GM10248 (cell line): Measurements from ENCODE around the gene PLA2G4E.
A peak's percentile ranks its signal among the peaks of the same experiment; 100 is the strongest.

Experiments used
- CTCF ChIA-PET: fragments of 300-600 bp; sonication (Branson Sonifier 250); formaldehyde crosslinking; extraction: SDS; loops from one replicate; lab custom pipeline; 2021; ENCODE audit warnings: antibody characterized with exemption; lab: Yijun Ruan, JAX
- POLR2A ChIA-PET: fragments of 350-650 bp; sonication (Branson Sonifier 250); formaldehyde crosslinking; extraction: SDS; loops from one replicate; lab custom pipeline; 2020; ENCODE audit warnings: antibody characterized with exemption; lab: Yijun Ruan, JAX
- DNase-seq: peaks from one replicate; pipeline ENCODE4 v3.0.0; 2012; ENCODE audit errors: extremely low spot score
- CTCF ChIP-seq: IDR thresholded peaks from 2 replicates; pipeline ENCODE4 v1.5.1; 2012; ENCODE audit warnings: mild to moderate bottlenecking, low read depth; ENCODE audit errors: extremely low read depth, missing control alignments, control extremely low read depth

PLA2G4E gene

GRCh38 chr15:41961595-41962202 lies 59.1 kb downstream of the PLA2G4E start:
- TF ChIP-seq CTCF = no peak
- no peak for DNase-seq
- ChIA-PET POLR2A (interaction anchor here (1.3 kb wide), 1 partner anchor 11 kb away, joined by 4 read pairs; the partner anchor contains the start of gene EHD4), CTCF (interaction anchor here (1.0 to 2.8 kb wide), 3 partner anchors 10 to 56 kb away, joined by 3 to 14 read pairs (median 5); partner anchors contain the start of gene EHD4)

GRCh38 chr15:41961001-41961518 lies 59.8 kb downstream of the PLA2G4E start:
- no peak for TF ChIP-seq CTCF
- CTCF ChIA-PET = interaction anchor here (1.0 to 2.8 kb wide), 5 partner anchors 10 to 56 kb away, joined by 3 to 14 read pairs (median 4); partner anchors contain the start of gene EHD4
- DNase-seq = no peak
- POLR2A ChIA-PET = no interaction called here

- ChIA-PET CTCF (interaction anchor here (0.8 to 1.8 kb wide), 6 partner anchors 12 to 185 kb away, joined by 3 to 6 read pairs (median 5); partner anchors contain the start of gene EHD4), POLR2A (interaction anchor here (0.9 to 1.0 kb wide), 2 partner anchors 9 to 23 kb away, joined by 3 to 5 read pairs; no protein-coding TSS in a partner anchor)
- no peak for DNase-seq
- no peak for TF ChIP-seq CTCF
Measured at GRCh38 chr15:41958002-41958420, 62.8 kb downstream of the PLA2G4E start.

GRCh38 chr15:41957021-41957897 lies 63.6 kb downstream of the PLA2G4E start:
- POLR2A ChIA-PET = interaction anchor here (0.9 to 1.0 kb wide), 2 partner anchors 9 to 13 kb away, joined by 3 to 4 read pairs; no protein-coding TSS in a partner anchor
- no peak for TF ChIP-seq CTCF
- CTCF ChIA-PET = interaction anchor here (1.1 to 1.8 kb wide), 6 partner anchors 13 to 42 kb away, joined by 3 to 6 read pairs (median 5); partner anchors contain the start of gene EHD4
- DNase-seq = peak; percentile 59

- CTCF ChIA-PET = interaction anchor here (1.1 to 1.6 kb wide), 3 partner anchors 10 to 28 kb away, joined by 3 to 5 read pairs (median 3); partner anchors contain the start of gene EHD4
- POLR2A ChIA-PET = no interaction called here
- TF ChIP-seq CTCF = peak; percentile 1
- no peak for DNase-seq
Measured at GRCh38 chr15:41955807-41956525, 64.9 kb downstream of the PLA2G4E start.

GRCh38 chr15:41955100-41955499 lies 65.7 kb downstream of the PLA2G4E start:
- no peak for TF ChIP-seq CTCF
- POLR2A ChIA-PET = no interaction called here
- CTCF ChIA-PET = interaction anchor here (1.0 kb wide), 1 partner anchor 11 kb away, joined by 5 read pairs; no protein-coding TSS in a partner anchor
- no peak for DNase-seq
